Body of pancreas (tissue), 4 donors: ENCODE data around the gene DUSP6. TPM values are rescaled to one million over a fixed set of nuclear protein-coding genes. Genes with fewer than 3 reads are reported as not detected.

ENCODE experiments used
- ATAC-seq: fragments of 150-250 bp; one replicate; pipeline ENCODE4 v1.9.1; 2016
- DNase-seq, 4 donors: peaks; one replicate each; pipeline ENCODE4 v3.0.0-alpha.2; 2019
- H3K27ac ChIP-seq, 4 donors: fragments of 200-600 bp; sonication (generic); 1 replicate in 3 of 4; 2 replicates in 1 of 4; pipeline versions ENCODE4 v1.5.1 to v1.6.1; 2016 to 2019; ENCODE audit warnings: mild to moderate bottlenecking in 1 of 4, mixed read lengths in 1 of 4, moderate library complexity in 1 of 4
- H3K27me3 ChIP-seq, 2 donors: fragments of 200-600 bp; sonication (generic); one replicate each; pipeline ENCODE4 v1.6.0; 2016; ENCODE audit warnings: mild to moderate bottlenecking in 1 of 2
- H3K36me3 ChIP-seq, 2 donors: fragments of 200-600 bp; sonication (generic); replicated peaks in 1 of 2; 2 replicates each; pipeline ENCODE4 v1.5.1; 2016; ENCODE audit warnings: low read depth in 2 of 2; ENCODE audit not compliant: insufficient read depth in 1 of 2
- H3K4me1 ChIP-seq: fragments of 200-600 bp; sonication (generic); one replicate; pipeline ENCODE4 v1.6.0; 2016
- H3K4me3 ChIP-seq, 2 donors: fragments of 200-600 bp; sonication (generic); 1 replicate in 1 of 2; 2 replicates in 1 of 2; pipeline ENCODE4 v1.5.1; 2016 to 2019
- H3K9me3 ChIP-seq, 3 donors: fragments of 200-600 bp; sonication (generic); 1 replicate in 2 of 3; 2 replicates in 1 of 3; pipeline ENCODE4 v1.5.1; 2016
- CTCF ChIP-seq, 7 experiments: fragments of 450-650 bp in 4 of 7; fragments of 200-600 bp in 3 of 7; sonication (generic) in 3 of 7; IDR thresholded peaks; one replicate each; pipeline ENCODE4 v1.5.1; 2016 to 2019; ENCODE audit warnings: antibody characterized with exemption in 7 of 7
- POLR2A ChIP-seq, 3 donors: fragments of 450-650 bp; IDR thresholded peaks; one replicate each; pipeline ENCODE4 v1.6.1; 2016; ENCODE audit warnings: antibody characterized with exemption in 3 of 3, mild to moderate bottlenecking in 2 of 3
- WGBS, 2 donors: methylation state at CpG; one replicate each; pipeline ENCODE4 v1.1.5; 2017; 5-methylcytosine and 5-hydroxymethylcytosine counted together
- intact Hi-C: fragments of 100-400 bp; cut with DNase I; formaldehyde crosslinking; loops from one replicate; pipeline ENCODE4 v1.15.1; 2023
- total RNA-seq, 2 donors: library from RNA; depleted of rRNA; stranded (reverse); fragments of >200 nt; gene quantifications; one replicate each; pipeline ENCODE4 v1.1.0, GENCODE V29; 2016

Gene DUSP6
- total RNA-seq, 2 donors from 2014 or later, result 21.3 to 49.8 TPM

GRCh38 chr12:89345376-89345775 is 6.9 kb downstream of the DUSP6 start:
- TF ChIP-seq CTCF (IDR thresholded peaks at IDR 0.05) (no peak), POLR2A (IDR thresholded peaks at IDR 0.05) (no peak)
- Histone ChIP-seq H3K36me3 (no peaks in the 10 kb centered on the region), H3K4me1 (peaks cover 61% of the 10 kb centered on the region), H3K27me3 (no peaks in the 10 kb centered on the region), H3K27ac (peak overlapping the region; percentile 23 to 72 (median 52)), H3K4me3 (no peak overlapping the region), H3K9me3 (no peaks in the 10 kb centered on the region)
- DNase-seq, result no peak
- intact Hi-C loops, result no loop called here
- no peak for ATAC-seq
- 43 to 60% methylated on average over 3 of the region's 3 CpGs for WGBS, 2 donors

GRCh38 chr12:89344862-89345202 is 7.5 kb downstream of the DUSP6 start:
- DNase-seq, result no peak
- TF ChIP-seq POLR2A (IDR thresholded peaks at IDR 0.05) (no peak), CTCF (IDR thresholded peaks at IDR 0.05) (no peak)
- no peaks in the 10 kb centered on the region for H3K27me3 ChIP-seq
- intact Hi-C loops, result no loop called here
- 42 to 55% methylated on average over 3 of the region's 3 CpGs for WGBS, 2 donors
- H3K4me3 ChIP-seq, result no peak overlapping the region
- ATAC-seq, result no peak
- peaks cover 58% of the 10 kb centered on the region for H3K4me1 ChIP-seq
- no peaks in the 10 kb centered on the region for H3K9me3 ChIP-seq
- peak overlapping the region; percentile 23 to 72 (median 52) for H3K27ac ChIP-seq
- no peaks in the 10 kb centered on the region for H3K36me3 ChIP-seq

GRCh38 chr12:89344043-89344861 is 8.0 kb downstream of the DUSP6 start:
- no peak overlapping the region for H3K4me3 ChIP-seq
- no peaks in the 10 kb centered on the region for H3K36me3 ChIP-seq
- H3K4me1 ChIP-seq, result peaks cover 53% of the 10 kb centered on the region
- H3K27me3 ChIP-seq, result no peaks in the 10 kb centered on the region
- TF ChIP-seq POLR2A (IDR thresholded peaks at IDR 0.05) (no peak), CTCF (IDR thresholded peaks at IDR 0.05) (no peak)
- ATAC-seq (peak; percentile 31), DNase-seq (no peak)
- H3K27ac ChIP-seq, result peak overlapping the region; percentile 23 to 72 (median 52)
- WGBS, 2 donors, result 28 to 31% methylated on average over 10 of the region's 10 CpGs
- intact Hi-C loops, result no loop called here
- no peaks in the 10 kb centered on the region for H3K9me3 ChIP-seq

GRCh38 chr12:89343127-89343526 is 9.2 kb downstream of the DUSP6 start:
- H3K4me1 ChIP-seq, result peaks cover 43% of the 10 kb centered on the region
- intact Hi-C loops, result no loop called here
- DNase-seq (peak; percentile 47 to 63 (median 49)), ATAC-seq (no peak)
- H3K36me3 ChIP-seq, result no peaks in the 10 kb centered on the region
- H3K27me3 ChIP-seq, result no peaks in the 10 kb centered on the region
- no peaks in the 10 kb centered on the region for H3K9me3 ChIP-seq
- WGBS, 2 donors, result 51 to 52% methylated on average over 3 of the region's 3 CpGs
- peak overlapping the region in 2 of 4 donors; percentile 11 to 72 for H3K27ac ChIP-seq
- H3K4me3 ChIP-seq, result no peak overlapping the region
- no peak for TF ChIP-seq CTCF (IDR thresholded peaks at IDR 0.05)
- no peak for TF ChIP-seq POLR2A (IDR thresholded peaks at IDR 0.05)

- H3K9me3 ChIP-seq, result no peaks in the 10 kb centered on the region
- DNase-seq (no peak), ATAC-seq (no peak)
- no peaks in the 10 kb centered on the region for H3K36me3 ChIP-seq
- WGBS, 2 donors, result 86 to 93% methylated on average over 1 of the region's 1 CpG
- TF ChIP-seq CTCF (IDR thresholded peaks at IDR 0.05) (no peak), POLR2A (IDR thresholded peaks at IDR 0.05) (no peak)
- no peak overlapping the region for H3K4me3 ChIP-seq
- no peak overlapping the region for H3K27ac ChIP-seq
- intact Hi-C loops, result no loop called here
- peaks cover 29% of the 10 kb centered on the region for H3K4me1 ChIP-seq
- no peaks in the 10 kb centered on the region for H3K27me3 ChIP-seq
Observed at GRCh38 chr12:89340861-89341260, 11.4 kb downstream of the DUSP6 start.
